ENCODE results near the gene USH1G.

The USH1G gene

DNA sequence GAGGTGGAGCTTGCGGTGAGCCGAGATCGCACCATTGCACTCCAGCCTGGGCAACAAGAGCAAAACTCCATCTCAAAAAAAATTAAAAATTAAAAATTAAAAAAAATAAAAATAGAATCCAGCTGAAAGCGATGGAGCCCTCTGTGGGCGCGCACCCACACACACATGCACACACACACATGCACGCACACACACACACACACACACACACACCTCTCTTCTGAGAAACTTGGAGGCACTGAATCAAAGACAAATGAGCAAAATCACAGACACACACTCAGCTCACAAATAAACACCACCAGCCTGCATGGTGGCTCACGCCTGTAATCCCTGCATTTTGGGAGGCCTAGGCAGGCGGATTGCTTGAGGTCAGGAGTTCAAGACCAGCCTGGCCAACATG, 20.0 kb downstream of the USH1G start:
- no peak for DNase-seq (ENCODE audit: low read depth)

DNA sequence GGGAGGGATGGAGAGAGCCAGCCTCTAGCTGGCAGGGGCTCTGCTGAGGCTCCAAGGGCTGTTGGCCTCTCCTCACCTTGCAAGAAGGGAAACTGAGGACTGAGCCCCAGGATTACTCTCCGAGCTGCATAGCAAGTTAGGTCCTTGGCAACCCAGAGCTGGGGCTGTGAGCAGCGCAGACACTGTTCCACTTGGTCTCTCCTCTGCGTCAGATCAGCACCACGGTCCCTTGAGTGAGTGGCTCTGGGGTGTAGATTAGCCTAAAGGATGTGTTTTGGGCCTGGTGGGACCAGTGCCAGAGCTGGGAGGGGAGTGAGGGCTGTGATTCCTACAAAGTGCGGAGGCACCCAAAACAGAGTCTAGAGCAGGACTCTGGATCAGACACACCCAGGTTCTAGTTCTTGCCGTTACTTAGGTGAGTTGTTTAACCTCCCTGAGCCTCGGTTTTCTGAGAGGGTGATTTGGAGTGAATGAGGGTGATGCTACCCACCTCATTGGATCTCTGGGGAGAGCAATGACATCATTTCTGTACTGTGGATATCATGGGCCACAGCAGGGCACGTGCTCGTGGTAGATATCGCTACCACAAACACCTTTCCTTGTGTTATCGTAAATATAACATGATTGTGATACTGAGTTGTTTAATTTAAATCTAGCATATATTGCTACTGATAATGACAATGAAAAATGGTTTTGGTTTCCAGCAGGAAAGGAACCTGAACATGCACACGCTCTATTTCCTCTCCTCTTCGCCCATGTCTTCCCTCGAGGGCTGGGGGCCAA, 21.5 kb downstream of the USH1G start:
- no peak for DNase-seq (ENCODE audit: low read depth)

DNA sequence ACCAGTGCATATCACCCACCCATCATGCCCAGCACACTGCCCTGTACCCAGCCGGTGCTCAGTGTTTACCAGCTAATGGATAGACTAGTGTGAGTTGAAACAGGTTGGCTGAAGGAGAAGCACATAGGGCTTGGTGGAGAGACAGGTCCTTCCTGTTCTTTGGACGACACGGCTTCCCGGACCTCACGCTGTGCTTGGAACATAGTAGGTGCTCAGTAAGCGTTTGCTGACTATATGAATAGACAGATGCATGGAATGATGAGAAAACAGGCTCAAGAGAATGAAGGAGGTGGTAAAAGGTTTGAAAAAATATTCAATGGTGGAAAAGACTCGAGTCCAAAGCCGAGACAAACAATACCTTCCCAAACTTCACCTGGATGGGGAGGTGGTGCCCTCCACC, 22.8 kb downstream of the USH1G start:
- no peak for DNase-seq (ENCODE audit: low read depth)

DNA sequence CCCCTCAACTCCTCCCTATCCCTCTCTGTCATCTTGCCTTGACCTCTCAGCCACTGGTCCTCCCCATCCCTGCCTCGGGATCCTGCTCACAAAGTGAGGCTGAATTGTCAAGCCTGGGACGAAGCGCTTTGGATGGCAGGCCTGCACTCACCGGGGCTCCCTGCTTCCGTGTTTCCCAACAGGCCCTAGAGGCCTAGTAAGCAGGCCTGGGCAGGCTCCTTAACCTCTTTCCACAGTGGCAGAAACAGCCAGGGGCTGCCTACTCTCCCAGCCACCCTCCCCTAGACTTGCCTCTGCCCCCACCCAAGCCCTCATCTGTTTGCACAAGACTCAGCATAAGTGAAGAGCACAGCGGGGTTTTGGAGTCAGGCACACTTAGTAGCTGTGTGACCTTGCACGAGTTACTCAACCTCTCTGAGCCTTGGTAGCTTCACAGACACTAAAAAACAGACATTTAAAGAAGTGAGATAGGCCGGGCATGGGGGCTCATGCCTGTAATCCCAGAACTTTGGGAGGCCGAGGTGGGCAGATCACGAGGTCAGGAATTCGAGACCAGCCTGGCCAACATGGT, 24.6 kb downstream of the USH1G start:
- no peak for DNase-seq (ENCODE audit: low read depth)

DNA sequence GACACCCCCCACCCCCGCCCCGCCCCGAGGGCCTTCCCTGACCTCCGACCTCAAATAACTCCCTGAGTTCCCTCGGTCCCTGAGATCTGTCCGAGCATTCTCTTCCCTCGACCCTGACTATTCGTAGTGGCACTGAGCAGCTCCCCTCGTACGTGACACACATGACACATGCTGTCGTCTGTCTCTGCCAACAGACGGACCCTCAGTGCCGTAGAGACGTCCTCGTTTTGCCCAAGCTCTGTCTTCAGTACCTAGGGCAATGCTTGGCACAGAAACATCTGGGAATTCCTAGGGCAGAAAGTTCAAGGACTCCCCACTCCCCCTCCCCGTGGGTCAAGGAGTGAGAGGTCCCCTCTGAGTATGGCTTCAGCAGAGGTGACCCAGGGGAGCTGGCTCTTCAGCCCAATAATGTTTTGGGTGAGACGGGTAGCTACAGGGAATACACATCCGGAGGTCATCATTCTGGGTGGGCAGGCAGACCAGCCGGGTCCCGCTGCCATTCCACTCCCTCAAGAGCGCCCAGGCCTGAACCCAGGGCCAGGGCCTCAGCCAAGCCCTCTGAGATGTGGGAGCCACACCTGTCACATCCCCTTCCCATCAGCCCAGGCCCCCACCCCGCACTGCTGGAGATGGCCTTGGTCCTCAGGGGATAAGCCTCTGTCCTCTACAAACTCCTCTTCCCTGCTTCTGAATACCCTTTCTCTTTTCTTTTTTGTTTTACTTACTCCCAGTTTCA, 29.0 kb downstream of the USH1G start:
- no peak for DNase-seq (ENCODE audit: low read depth)

DNA sequence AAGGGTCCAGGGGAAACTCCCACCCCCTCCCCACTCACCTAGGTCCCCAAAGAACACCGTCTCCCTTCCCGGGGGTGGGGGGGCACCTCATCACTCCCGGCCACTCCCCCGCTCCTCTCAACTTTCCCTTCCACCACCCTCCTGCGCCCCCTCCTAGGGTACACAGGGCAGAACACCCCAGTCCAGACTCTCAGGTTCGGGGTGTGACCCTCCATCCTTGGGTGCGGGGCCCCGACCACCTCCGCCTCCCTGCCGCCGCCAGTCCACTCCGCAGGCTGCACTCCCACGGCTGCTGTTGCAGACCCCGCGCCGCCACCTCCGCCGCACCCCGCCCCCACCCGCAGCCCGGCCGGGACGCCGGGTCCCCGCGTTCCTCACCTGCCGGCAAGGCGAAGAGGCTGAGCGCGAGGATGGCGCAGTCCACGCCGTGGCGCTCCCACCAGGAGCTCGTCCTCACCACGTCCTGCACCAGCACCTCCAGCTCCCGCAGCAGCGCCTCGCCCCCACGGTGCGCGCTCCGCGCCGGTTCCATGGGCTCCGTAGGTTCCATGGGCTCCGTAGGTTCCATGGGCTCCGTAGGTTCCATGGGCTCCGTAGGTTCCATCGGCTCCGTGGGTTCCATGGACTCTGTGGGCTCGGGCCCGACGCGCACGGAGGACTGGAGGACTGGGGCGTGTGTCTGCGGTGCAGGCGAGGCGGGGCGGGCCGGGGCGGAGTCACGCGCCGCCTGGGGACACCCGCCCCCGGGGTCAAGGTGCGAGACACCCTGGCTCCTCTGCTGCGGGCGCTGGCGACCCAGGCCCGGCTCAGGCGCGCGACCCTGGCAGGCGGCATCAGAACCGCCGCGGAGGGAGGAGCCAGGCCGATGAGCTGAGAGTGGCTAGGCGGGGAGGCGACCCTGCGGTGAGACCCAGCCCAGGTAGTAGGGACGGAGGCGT, 29.8 kb downstream of the USH1G start, which contains the start of gene FADS6:
TSS of gene FADS6 (minus strand) at position 660 of the 938 bp plus-strand sequence. CDS start at position 622, 38 bp downstream.
- DNase-seq (ENCODE audit: low read depth), result no peak

DNA sequence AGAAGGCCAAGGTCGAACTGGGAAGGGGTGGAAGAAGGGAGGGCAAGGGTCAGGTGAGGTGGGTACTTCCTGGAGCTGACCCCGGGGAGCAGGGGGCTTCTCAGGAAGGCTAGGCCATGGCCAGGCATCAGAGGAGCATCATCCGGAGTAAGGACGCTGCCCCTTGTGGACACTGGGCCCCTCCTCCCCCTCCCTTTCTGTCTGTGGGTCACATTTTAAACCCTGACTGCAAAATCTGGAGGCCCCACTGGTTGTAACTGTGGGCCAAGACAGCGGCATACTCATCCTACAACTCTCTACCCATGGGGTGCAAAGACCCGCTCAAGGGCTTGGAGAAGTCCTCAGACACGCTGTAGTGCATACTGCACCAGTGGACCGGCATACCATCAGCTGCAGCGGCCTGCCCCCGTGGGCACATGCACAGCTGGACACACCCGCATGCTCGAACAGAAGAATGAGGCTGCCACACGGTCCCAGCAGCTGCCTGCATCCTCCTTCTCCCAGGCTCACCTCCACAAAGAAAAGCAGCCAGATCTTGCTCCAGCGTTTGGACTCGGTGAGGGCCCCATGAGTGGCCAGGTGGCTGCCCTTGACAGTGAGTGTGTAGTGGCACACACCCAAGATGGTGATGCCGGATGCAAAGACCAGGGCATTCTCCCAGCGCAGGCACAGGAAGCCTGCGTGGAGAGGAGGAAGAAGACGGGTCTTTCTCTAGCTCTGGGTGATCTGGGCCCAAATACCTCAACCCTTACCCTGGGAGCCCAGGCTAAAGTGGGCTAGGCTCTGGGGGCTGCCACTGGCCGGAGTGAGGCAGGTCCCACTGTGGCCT, 30.8 kb downstream of the USH1G start:
- DNase-seq (ENCODE audit: low read depth), result no peak

DNA sequence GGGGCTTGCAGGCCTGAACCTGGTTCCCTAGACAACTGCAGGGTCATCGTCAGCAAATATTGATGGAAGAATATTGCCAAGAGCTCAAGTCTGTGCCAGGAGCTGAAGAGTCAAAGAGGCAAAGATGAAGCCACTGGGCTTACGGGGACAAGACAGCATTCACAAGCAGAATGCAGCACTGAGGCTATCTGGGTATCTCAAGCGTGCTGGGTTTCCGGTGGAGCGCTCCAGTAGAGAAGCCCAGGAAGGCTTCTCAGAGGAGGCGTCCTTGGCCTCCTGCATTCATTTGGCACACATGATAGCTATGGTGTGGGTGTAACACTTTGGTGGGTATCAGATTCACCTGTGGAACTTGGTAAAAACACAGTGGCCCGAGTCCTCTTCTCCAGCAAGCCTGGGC, 32.5 kb downstream of the USH1G start:
- DNase-seq (ENCODE audit: low read depth), result no peak

DNA sequence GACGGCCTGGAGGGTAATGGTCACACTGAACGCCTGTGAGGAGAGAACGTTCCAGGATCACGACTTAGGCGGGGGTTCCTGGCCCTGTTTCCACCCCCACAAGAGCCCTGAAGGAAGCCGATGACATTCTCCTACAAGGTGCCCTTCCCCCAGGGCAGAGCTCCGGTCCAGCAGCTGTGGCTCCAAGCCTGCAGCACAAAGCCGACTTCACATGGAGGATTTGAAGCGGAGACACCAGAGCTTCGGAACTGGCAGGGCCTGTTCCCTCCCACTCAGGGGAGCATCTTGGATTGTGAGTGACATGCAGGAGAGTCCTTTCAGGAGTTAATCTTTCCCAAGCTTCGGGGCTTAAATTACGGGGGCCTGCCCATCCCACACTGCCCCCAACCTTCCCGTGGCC, 34.6 kb downstream of the USH1G start:
- DNase-seq (ENCODE audit: low read depth), result no peak

DNA sequence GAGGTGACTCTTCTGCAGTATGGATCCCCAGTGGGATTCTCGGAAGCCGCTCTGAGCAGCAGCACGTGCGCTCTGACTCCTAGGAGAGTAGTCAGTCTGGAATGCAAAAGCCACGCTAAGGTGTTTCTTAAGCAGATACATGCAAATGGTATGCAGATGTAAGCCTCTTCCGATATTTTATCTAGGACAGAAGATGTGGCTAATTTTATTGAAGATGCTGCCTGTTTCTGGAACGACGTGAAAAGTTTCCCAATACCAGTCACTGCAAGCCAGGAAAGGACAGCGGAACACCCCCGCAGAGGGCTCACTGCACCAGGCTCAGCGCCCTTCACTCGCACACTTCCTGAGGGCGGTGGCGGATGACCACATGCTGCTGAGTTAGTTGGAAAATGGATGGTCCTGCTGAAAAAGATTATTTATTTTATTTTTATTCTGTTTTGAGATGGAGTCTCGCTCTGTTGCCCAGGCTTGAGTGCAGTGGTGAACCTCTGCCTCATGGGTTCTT, 39.8 kb downstream of the USH1G start:
- DNase-seq (ENCODE audit: low read depth), result no peak

DNA sequence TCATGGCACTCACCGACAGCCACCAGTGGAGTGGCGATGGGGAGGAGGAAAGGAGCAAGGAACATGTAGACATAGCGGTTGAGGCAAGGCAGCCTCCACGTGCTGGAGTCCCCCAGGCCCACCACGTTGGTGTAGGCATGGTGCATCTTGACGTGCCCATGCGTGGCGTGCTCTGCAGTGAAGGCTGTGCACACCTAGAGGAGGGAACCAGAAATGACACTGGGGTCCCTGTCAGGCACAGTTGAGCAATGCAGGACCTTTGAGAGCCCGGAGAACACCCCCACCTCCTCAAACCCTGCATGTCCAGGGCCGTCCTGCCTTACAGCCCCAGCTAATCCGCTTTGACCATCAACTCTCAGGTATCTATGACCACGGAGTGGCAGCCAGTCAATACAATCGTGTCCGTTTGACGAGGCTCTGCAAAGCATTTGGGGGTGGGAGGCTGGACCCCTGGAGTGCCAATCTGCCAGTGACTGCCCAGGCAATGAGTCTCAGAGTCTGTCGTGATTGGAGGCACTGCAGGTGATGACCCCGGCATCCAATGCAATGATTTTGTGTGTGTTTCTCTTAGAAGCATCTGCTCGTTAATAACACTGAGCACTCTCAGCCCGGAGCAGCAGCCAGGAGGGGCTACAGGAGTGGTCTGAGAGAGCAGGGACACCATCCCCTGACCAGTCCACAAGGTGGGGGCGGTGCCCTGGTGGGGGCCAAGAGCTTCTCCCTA, 40.4 kb downstream of the USH1G start:
- no peak for DNase-seq (ENCODE audit: low read depth)

DNA sequence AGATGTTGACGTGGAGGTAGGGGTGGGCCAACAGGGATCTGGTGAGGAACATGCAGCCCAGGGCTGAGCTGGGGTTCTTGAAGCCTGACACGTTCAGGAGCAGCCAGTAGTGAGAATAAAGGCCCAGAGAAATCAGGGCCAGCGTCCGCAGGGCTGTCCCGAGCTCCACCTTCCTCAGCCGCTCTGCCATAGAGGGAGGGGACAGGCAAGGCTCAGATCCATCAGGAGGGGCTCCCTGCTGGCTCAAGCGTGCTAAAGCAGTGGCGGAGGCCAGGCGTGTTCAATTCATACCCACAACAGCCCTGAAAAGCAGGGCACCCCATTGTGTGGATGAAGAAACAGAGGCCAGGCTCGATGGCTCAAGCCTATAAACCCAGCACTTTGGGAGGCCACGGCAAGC, 42.0 kb downstream of the USH1G start:
- no peak for DNase-seq (ENCODE audit: low read depth)

DNA sequence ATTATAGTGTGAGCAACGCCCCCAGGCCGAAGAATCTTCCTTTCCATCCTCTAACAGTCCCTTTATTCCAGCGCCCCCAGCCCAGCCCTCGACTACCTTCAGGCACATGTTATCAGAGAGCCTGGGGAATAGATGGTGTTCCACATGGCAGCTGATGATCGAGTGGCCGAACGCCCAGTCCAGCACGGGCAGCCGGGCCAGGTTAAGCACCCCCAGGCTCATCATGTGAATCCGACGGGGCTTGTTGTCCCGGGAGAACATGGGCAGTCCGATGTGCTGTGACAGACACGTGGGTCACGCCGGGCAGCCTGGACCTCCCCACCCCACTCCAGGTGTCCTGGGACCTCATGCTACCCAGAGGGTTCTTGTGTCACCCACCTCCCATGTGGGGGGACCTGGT, 43.7 kb downstream of the USH1G start:
- no peak for DNase-seq (ENCODE audit: low read depth)

DNA sequence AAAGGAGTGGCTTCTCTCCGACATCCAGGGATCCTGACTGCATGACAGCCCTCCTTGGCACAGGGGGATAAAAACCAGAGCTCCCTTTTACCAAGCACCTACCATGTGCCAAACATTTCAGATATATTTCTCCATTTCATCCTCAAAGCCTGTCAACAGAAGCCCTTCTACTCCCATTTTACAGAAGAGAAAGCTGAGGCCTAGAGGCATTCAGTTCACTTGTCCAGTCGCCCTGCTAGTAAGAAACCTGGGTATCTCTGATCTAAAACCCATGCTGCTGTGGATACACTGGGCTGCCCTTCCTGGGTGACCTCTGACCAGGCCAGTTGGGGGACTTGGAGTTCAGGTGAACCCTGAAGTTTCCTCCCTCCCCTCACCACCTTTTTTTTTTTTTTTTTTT, 44.4 kb downstream of the USH1G start:
- no peak for DNase-seq (ENCODE audit: low read depth)

DNA sequence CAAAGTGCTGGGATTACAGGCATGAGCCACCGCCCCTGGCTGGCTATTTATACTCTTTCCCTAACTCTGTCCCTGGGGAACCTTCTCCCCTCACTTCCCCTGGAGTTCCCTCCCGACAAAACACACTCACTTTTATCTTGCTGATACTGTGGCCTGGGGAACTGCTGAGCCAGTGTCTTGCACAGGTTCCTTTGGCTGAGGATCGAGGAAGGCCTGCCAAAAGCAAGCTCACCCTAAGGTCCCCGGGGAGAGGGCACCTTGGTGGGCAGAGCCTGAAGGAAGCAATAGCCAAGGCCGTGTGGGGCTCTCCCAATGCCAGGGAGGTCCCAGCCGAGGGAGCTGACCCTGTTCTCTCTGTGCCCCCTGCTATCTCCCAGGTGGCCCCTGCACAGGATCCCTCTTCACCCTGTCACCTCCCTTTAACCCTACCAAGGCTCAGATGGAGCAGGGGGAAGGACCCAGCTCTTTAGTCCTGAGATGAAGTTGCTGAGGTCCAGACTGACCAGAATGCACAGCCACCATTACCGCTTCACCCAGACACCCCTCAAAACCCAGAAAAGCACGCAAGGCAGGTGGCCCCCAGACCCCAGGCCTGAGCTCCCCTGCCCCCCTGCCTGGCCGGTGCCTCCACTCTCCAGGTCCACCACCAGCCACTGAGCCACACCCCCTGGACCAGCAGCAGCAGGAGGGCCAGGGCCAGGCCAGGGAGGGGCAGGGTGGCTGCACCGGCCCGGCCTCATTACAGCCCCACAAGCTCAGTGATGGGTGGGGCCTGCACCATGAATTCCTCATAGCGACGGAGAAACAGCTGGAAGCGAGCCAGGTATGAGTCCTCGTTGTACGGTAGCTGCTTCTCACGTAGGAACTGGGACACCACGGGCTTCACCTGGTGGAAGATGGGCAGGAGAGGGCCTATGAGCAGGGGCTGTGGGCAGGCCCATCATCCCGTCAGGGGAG, 45.2 kb downstream of the USH1G start:
- no peak for DNase-seq (ENCODE audit: low read depth)

DNA sequence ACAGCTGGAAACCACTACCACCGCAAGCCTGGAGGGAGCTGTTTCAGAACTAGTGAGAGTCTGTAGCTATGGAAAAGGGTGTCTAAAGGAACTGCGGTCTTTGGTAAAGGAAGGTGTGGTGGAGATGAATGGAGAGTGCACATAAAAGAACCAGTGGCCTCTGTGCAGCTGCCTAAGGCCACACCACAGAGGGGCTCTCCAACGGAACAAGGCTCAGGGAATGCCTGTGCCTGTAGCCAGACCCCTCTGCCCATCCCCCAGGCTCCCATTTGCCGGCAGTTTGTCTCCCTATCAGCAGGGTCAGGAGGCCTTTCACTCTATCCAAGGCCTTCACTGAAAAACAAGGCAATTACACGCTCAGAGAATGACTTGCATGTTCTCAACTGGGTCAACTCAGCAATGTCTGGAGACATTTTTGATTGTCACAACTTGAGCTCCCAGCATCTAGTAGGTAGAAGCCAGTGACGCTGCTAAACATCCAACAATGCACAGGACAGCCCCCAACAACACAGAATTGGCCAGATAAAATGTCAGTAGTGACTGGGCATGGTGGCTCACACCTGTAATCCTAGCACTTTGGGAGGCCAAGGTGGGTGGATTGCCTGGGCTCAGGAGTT, 47.0 kb downstream of the USH1G start:
- no peak for DNase-seq (ENCODE audit: low read depth)

DNA sequence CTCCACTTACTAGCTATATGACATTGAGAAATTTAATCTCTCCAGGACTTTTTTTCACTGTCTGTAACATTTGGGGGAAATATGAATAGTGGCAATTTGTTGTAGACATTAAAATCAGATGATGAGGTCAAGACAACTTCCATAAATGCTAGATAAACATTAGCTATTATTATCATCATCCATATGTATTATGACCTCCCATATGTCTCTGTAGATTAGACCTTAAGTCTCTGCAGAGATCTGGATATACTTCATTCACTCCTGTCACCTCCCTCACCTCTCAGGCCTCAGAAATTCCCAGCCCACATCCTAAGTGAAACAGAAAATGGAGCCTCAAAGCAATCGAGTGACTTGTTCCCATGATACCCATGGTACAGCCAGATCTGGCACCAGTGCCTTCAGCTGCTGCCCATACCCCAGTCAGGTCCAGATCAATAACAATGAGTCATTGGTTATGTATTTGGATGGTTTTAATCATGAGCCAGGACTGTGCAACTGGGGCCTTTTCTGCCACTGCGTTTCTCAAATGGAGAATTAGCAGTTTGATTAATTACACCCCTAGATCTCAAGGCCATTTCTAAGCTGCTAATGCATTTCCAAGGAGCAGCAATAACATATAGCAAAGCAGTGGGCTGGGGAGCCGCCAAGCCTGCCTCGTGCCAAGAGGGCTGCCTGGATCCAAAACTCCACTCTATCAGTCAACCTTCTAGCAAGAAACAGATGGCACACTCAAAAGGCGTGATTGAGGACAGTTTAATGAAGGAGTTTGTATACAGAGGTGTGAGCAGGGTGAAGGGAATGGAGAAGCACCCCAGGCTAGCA, 47.7 kb downstream of the USH1G start:
- DNase-seq (ENCODE audit: low read depth), result no peak

DNA sequence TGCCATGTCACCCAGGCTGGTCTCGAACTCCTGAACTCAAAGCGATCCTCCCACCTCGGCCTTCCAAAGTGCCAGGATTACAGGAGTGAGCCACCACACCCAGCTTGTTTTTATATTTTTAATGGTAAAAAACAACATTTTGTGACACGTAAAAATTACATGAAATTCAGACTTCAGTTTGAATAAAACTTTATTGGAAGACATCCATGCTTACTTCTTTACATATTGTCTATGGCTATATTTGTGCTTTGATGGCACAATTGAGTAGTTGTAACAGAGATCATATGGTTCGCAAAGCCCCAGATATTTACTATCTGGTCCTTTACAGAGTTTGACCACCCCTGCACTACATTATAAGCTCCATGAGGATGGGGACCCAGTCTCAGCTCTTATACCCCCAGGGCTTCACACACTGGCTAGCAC, 48.4 kb downstream of the USH1G start:
- no peak for DNase-seq (ENCODE audit: low read depth)

Data from stimulated activated CD8-positive, alpha-beta memory T cell treated with anti-CD3 and anti-CD28 coated beads, Interleukin-4, amount 100 ng/mL, for 24 hours (primary cell).